GM12873 (cell line): Measurements from ENCODE around the gene SDK1.

Experiments used
- TF ChIP-seq, protein P1 (sequence below): IDR thresholded peaks from 2 replicates; pipeline ENCODE4 v1.5.1; 2012; ENCODE audit warnings: low read depth, mild to moderate bottlenecking, moderate library complexity, low read length, control low read depth; ENCODE audit not compliant: insufficient read depth; ENCODE audit errors: missing control alignments

SDK1 gene

GRCh38 chr7:4233621-4234497 is 932.8 kb downstream of the SDK1 start:
- TF ChIP-seq, protein P1, sequence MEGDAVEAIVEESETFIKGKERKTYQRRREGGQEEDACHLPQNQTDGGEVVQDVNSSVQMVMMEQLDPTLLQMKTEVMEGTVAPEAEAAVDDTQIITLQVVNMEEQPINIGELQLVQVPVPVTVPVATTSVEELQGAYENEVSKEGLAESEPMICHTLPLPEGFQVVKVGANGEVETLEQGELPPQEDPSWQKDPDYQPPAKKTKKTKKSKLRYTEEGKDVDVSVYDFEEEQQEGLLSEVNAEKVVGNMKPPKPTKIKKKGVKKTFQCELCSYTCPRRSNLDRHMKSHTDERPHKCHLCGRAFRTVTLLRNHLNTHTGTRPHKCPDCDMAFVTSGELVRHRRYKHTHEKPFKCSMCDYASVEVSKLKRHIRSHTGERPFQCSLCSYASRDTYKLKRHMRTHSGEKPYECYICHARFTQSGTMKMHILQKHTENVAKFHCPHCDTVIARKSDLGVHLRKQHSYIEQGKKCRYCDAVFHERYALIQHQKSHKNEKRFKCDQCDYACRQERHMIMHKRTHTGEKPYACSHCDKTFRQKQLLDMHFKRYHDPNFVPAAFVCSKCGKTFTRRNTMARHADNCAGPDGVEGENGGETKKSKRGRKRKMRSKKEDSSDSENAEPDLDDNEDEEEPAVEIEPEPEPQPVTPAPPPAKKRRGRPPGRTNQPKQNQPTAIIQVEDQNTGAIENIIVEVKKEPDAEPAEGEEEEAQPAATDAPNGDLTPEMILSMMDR: no peak

DNA sequence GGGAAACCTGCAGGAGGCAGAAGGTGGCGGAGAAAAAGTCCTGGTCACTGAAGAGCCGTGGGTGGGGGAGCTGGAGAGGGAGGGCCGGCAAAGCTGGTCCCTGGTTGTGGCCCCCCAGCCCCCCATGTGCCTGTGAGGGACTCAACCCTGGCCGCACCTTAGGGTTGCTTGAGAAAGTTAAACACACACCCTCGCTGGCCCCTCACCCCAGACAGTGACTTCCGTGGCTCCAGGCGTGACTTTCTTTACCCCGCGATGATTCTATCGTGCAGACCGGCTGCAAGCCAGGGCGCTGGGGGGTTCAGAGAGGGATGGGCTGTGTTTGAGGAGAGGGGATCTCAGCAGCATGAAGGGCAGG is 933.4 kb downstream of the SDK1 start:
- TF ChIP-seq, protein P1: no peak

GRCh38 chr7:4234886-4235285 is 933.8 kb downstream of the SDK1 start:
- TF ChIP-seq, protein P1: no peak

GRCh38 chr7:4235596-4235995 is 934.5 kb downstream of the SDK1 start:
- TF ChIP-seq, protein P1: no peak

GRCh38 chr7:4236389-4236788 is 935.3 kb downstream of the SDK1 start:
- TF ChIP-seq, protein P1: no peak

GRCh38 chr7:4237296-4238235 is 936.5 kb downstream of the SDK1 start:
- TF ChIP-seq, protein P1: no peak

- TF ChIP-seq, protein P1: no peak
These were observed 937.8 kb downstream of the SDK1 start for GRCh38 chr7:4238861-4239260.
